Measurements from ENCODE around the gene RAB11A.

GRCh38 chr15:65901836-65902235 is 32.5 kb downstream of the RAB11A start:
- no peak for TF ChIP-seq TCF12 (IDR thresholded peaks at IDR 0.05)
- no peak for TF ChIP-seq CTCF (IDR thresholded peaks at IDR 0.05)
- no peak for TF ChIP-seq POLR2AphosphoS5 (IDR thresholded peaks at IDR 0.05; ENCODE audit: low read depth, low read length)
- TF ChIP-seq IRF3 (IDR thresholded peaks at IDR 0.05; ENCODE audit: low read depth, low read length), result no peak
- TF ChIP-seq, protein P1, sequence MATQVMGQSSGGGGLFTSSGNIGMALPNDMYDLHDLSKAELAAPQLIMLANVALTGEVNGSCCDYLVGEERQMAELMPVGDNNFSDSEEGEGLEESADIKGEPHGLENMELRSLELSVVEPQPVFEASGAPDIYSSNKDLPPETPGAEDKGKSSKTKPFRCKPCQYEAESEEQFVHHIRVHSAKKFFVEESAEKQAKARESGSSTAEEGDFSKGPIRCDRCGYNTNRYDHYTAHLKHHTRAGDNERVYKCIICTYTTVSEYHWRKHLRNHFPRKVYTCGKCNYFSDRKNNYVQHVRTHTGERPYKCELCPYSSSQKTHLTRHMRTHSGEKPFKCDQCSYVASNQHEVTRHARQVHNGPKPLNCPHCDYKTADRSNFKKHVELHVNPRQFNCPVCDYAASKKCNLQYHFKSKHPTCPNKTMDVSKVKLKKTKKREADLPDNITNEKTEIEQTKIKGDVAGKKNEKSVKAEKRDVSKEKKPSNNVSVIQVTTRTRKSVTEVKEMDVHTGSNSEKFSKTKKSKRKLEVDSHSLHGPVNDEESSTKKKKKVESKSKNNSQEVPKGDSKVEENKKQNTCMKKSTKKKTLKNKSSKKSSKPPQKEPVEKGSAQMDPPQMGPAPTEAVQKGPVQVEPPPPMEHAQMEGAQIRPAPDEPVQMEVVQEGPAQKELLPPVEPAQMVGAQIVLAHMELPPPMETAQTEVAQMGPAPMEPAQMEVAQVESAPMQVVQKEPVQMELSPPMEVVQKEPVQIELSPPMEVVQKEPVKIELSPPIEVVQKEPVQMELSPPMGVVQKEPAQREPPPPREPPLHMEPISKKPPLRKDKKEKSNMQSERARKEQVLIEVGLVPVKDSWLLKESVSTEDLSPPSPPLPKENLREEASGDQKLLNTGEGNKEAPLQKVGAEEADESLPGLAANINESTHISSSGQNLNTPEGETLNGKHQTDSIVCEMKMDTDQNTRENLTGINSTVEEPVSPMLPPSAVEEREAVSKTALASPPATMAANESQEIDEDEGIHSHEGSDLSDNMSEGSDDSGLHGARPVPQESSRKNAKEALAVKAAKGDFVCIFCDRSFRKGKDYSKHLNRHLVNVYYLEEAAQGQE (IDR thresholded peaks at IDR 0.05; ENCODE audit: low read depth, low read length), result no peak
- TF ChIP-seq EZH2phosphoT487 (IDR thresholded peaks at IDR 0.05; ENCODE audit: borderline replicate concordance, low read depth), result no peak
